ENCODE results near the gene IL1RL2.

IL1RL2 gene

GRCh38 chr2:102179788-102180686 is 6.8 kb upstream of the IL1RL2 start:
- H3K36me3 ChIP-seq (ENCODE audit: control insufficient read depth in 1 of 2, insufficient read depth in 2 of 2, low read length in 2 of 2) = peaks cover 0 to 4% of the 10 kb centered on the region in 2 donors
- H3K9me3 ChIP-seq (ENCODE audit: control insufficient read depth in 1 of 2, low read length in 2 of 2) = no peaks in the 10 kb centered on the region
- H3K27ac ChIP-seq (ENCODE audit: low read depth, low read length) = no peak overlapping the region

GRCh38 chr2:102180687-102180999 is 6.2 kb upstream of the IL1RL2 start:
- Histone ChIP-seq H3K9me3 (ENCODE audit: control insufficient read depth in 1 of 2, low read length in 2 of 2) (no peaks in the 10 kb centered on the region), H3K27me3 (ENCODE audit: control insufficient read depth in 1 of 2, insufficient read depth in 2 of 2, low read length in 2 of 2) (peaks cover 0 to 4% of the 10 kb centered on the region in 2 donors), H3K4me3 (ENCODE audit: low read depth in 1 of 2, low read length in 2 of 2) (no peak overlapping the region), H3K36me3 (ENCODE audit: control insufficient read depth in 1 of 2, insufficient read depth in 2 of 2, low read length in 2 of 2) (peaks cover 0 to 4% of the 10 kb centered on the region in 2 donors), H3K4me1 (ENCODE audit: control insufficient read depth in 1 of 2, insufficient read depth in 2 of 2, low read length in 2 of 2) (no peaks in the 10 kb centered on the region), H3K9ac (ENCODE audit: low read depth in 1 of 2, low read length in 2 of 2) (no peak overlapping the region), H3K27ac (ENCODE audit: low read depth, low read length) (no peak overlapping the region)

More at GRCh38 chr2:102179788-102180686, 6.8 kb upstream of the IL1RL2 start:
- no peaks in the 10 kb centered on the region for H3K4me1 ChIP-seq (ENCODE audit: control insufficient read depth in 1 of 2, insufficient read depth in 2 of 2, low read length in 2 of 2)
- H3K9ac ChIP-seq (ENCODE audit: low read depth in 1 of 2, low read length in 2 of 2) = no peak overlapping the region
- no peak overlapping the region for H3K4me3 ChIP-seq (ENCODE audit: low read depth in 1 of 2, low read length in 2 of 2)
- H3K27me3 ChIP-seq (ENCODE audit: control insufficient read depth in 1 of 2, insufficient read depth in 2 of 2, low read length in 2 of 2) = peaks cover 0 to 4% of the 10 kb centered on the region in 2 donors

- no peak overlapping the region for H3K4me3 ChIP-seq (ENCODE audit: low read depth in 1 of 2, low read length in 2 of 2)
- no peak overlapping the region for H3K27ac ChIP-seq (ENCODE audit: low read depth, low read length)
- no peaks in the 10 kb centered on the region for H3K4me1 ChIP-seq (ENCODE audit: control insufficient read depth in 1 of 2, insufficient read depth in 2 of 2, low read length in 2 of 2)
- peaks cover 0 to 4% of the 10 kb centered on the region in 2 donors for H3K27me3 ChIP-seq (ENCODE audit: control insufficient read depth in 1 of 2, insufficient read depth in 2 of 2, low read length in 2 of 2)
- peaks cover 0 to 4% of the 10 kb centered on the region in 2 donors for H3K36me3 ChIP-seq (ENCODE audit: control insufficient read depth in 1 of 2, insufficient read depth in 2 of 2, low read length in 2 of 2)
- no peak overlapping the region for H3K9ac ChIP-seq (ENCODE audit: low read depth in 1 of 2, low read length in 2 of 2)
- H3K9me3 ChIP-seq (ENCODE audit: control insufficient read depth in 1 of 2, low read length in 2 of 2) = no peaks in the 10 kb centered on the region
These were observed 5.4 kb upstream of the IL1RL2 start for GRCh38 chr2:102181376-102181775.

DNA sequence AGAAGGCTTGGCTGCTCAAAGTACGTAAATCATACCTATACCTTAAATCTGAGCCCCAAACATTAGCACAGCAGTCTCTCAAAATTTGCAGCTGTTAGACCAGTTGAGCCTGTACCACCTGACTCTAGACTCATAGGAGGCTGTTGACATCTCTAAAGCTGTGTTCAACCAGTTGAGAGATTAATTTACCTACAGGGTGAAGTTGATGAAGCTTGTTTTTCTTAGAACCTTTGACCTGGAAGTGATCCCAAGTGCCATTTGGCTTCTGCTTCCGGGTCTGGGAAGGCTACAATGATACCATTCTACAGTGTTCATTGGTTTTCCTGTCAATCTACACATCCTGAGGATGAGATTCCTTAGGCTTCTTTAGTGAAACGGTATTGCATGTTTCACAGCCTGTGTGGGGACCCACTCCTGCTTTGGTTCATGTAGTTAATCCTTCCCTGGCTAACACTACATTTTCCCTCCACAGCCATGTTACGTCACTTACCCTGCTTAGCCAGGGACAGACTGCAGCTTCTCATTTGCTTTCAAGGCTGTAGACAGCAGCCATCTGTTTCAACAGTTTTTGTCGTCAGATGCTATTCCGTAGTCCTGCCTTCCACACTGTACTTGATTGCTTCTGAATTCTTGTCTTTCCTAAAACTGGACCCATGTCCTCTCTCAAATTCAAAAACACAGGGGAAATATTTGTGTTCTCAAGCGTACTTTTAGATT is 4.7 kb upstream of the IL1RL2 start:
- Histone ChIP-seq H3K36me3 (ENCODE audit: control insufficient read depth in 1 of 2, insufficient read depth in 2 of 2, low read length in 2 of 2) (no peaks in the 10 kb centered on the region), H3K9ac (ENCODE audit: low read depth in 1 of 2, low read length in 2 of 2) (no peak overlapping the region), H3K4me3 (ENCODE audit: low read depth in 1 of 2, low read length in 2 of 2) (no peak overlapping the region), H3K27me3 (ENCODE audit: control insufficient read depth in 1 of 2, insufficient read depth in 2 of 2, low read length in 2 of 2) (peaks cover 4% of the 10 kb centered on the region in 2 donors), H3K9me3 (ENCODE audit: control insufficient read depth in 1 of 2, low read length in 2 of 2) (no peaks in the 10 kb centered on the region), H3K27ac (ENCODE audit: low read depth, low read length) (no peak overlapping the region), H3K4me1 (ENCODE audit: control insufficient read depth in 1 of 2, insufficient read depth in 2 of 2, low read length in 2 of 2) (no peaks in the 10 kb centered on the region)

DNA sequence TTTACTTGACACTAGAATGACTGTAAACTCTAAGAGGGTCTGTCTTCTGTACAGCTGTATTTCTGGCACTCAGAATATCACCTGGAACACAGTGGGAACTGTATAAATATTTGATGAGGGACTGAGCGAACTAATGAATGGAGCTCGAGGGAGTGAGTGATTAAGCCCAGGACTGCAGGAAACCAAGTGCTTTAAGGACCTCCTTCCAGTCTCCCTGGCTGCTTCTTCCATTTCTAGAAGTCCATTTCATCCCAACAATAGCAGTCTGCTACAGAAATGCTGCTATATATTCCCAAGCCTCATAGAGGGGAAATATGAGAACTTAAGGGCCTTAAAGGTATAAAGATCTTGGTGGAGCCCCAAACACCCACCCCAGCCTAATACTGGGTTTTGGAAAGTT is 2.8 kb upstream of the IL1RL2 start:
- peaks cover 0 to 5% of the 10 kb centered on the region in 2 donors for H3K4me1 ChIP-seq (ENCODE audit: control insufficient read depth in 1 of 2, insufficient read depth in 2 of 2, low read length in 2 of 2)
- H3K27ac ChIP-seq (ENCODE audit: low read depth, low read length) = no peak overlapping the region
- H3K27me3 ChIP-seq (ENCODE audit: control insufficient read depth in 1 of 2, insufficient read depth in 2 of 2, low read length in 2 of 2) = peaks cover 6 to 9% of the 10 kb centered on the region in 2 donors
- H3K9ac ChIP-seq (ENCODE audit: low read depth in 1 of 2, low read length in 2 of 2) = no peak overlapping the region
- H3K36me3 ChIP-seq (ENCODE audit: control insufficient read depth in 1 of 2, insufficient read depth in 2 of 2, low read length in 2 of 2) = no peaks in the 10 kb centered on the region
- no peak overlapping the region for H3K4me3 ChIP-seq (ENCODE audit: low read depth in 1 of 2, low read length in 2 of 2)
- no peaks in the 10 kb centered on the region for H3K9me3 ChIP-seq (ENCODE audit: control insufficient read depth in 1 of 2, low read length in 2 of 2)

GRCh38 chr2:102184568-102184967 is 2.3 kb upstream of the IL1RL2 start:
- Histone ChIP-seq H3K36me3 (ENCODE audit: control insufficient read depth in 1 of 2, insufficient read depth in 2 of 2, low read length in 2 of 2) (no peaks in the 10 kb centered on the region), H3K9me3 (ENCODE audit: control insufficient read depth in 1 of 2, low read length in 2 of 2) (no peaks in the 10 kb centered on the region), H3K9ac (ENCODE audit: low read depth in 1 of 2, low read length in 2 of 2) (no peak overlapping the region), H3K4me3 (ENCODE audit: low read depth in 1 of 2, low read length in 2 of 2) (no peak overlapping the region), H3K4me1 (ENCODE audit: control insufficient read depth in 1 of 2, insufficient read depth in 2 of 2, low read length in 2 of 2) (peaks cover 0 to 5% of the 10 kb centered on the region in 2 donors), H3K27me3 (ENCODE audit: control insufficient read depth in 1 of 2, insufficient read depth in 2 of 2, low read length in 2 of 2) (peaks cover 8 to 9% of the 10 kb centered on the region in 2 donors), H3K27ac (ENCODE audit: low read depth, low read length) (no peak overlapping the region)

- no peak overlapping the region for H3K27ac ChIP-seq (ENCODE audit: low read depth, low read length)
- peaks cover 0 to 5% of the 10 kb centered on the region in 2 donors for H3K4me1 ChIP-seq (ENCODE audit: control insufficient read depth in 1 of 2, insufficient read depth in 2 of 2, low read length in 2 of 2)
- no peaks in the 10 kb centered on the region for H3K9me3 ChIP-seq (ENCODE audit: control insufficient read depth in 1 of 2, low read length in 2 of 2)
- H3K9ac ChIP-seq (ENCODE audit: low read depth in 1 of 2, low read length in 2 of 2) = no peak overlapping the region
- no peak overlapping the region for H3K4me3 ChIP-seq (ENCODE audit: low read depth in 1 of 2, low read length in 2 of 2)
- H3K36me3 ChIP-seq (ENCODE audit: control insufficient read depth in 1 of 2, insufficient read depth in 2 of 2, low read length in 2 of 2) = no peaks in the 10 kb centered on the region
- H3K27me3 ChIP-seq (ENCODE audit: control insufficient read depth in 1 of 2, insufficient read depth in 2 of 2, low read length in 2 of 2) = peaks cover 8 to 9% of the 10 kb centered on the region in 2 donors
These were observed 1.5 kb upstream of the IL1RL2 start for GRCh38 chr2:102185347-102185746.

GRCh38 chr2:102187496-102188150 is 800 bp downstream of the IL1RL2 start:
- H3K27ac ChIP-seq (ENCODE audit: low read depth, low read length) = peak overlapping the region; percentile 39
- no peaks in the 10 kb centered on the region for H3K36me3 ChIP-seq (ENCODE audit: control insufficient read depth in 1 of 2, insufficient read depth in 2 of 2, low read length in 2 of 2)
- H3K4me1 ChIP-seq (ENCODE audit: control insufficient read depth in 1 of 2, insufficient read depth in 2 of 2, low read length in 2 of 2) = peaks cover 0 to 5% of the 10 kb centered on the region in 2 donors
- H3K27me3 ChIP-seq (ENCODE audit: control insufficient read depth in 1 of 2, insufficient read depth in 2 of 2, low read length in 2 of 2) = peaks cover 4 to 9% of the 10 kb centered on the region in 2 donors
- H3K4me3 ChIP-seq (ENCODE audit: low read depth in 1 of 2, low read length in 2 of 2) = peak overlapping the region; percentile 57 to 65
- peak overlapping the region; percentile 25 to 30 for H3K9ac ChIP-seq (ENCODE audit: low read depth in 1 of 2, low read length in 2 of 2)
- no peaks in the 10 kb centered on the region for H3K9me3 ChIP-seq (ENCODE audit: control insufficient read depth in 1 of 2, low read length in 2 of 2)

DNA sequence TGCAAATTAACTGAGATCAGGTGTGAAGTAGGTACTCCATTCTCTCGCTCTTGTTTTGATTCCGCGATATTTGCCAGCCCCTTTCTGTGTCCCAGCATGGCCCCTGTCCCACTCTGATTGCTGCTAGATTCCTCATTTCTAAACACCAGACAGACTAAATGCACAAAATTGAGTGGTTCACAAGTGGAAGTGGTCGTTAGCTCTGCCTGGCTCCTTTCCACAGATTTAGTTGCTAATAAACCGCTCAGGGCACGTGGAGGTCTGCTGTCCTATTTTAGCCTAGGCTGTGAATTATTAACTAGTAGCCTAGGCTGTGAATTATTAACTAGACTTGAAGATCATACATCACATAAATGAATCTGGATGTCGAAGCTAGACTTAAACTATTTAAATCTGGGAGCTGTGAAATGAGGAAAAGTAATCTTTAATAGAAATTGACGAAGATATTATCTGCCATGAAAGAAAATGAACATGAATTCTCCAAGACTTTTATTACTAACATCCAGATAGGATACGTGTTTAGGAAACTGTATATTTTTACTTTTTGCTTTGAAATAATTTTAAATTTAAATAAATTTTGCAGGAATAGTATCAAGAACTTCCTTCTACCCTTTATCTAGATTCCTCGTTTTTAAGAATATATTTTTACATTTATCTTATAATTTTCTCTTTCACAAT is 3.7 kb downstream of the IL1RL2 start:
- no peak overlapping the region for H3K27ac ChIP-seq (ENCODE audit: low read depth, low read length)
- H3K36me3 ChIP-seq (ENCODE audit: control insufficient read depth in 1 of 2, insufficient read depth in 2 of 2, low read length in 2 of 2) = no peaks in the 10 kb centered on the region
- H3K4me3 ChIP-seq (ENCODE audit: low read depth in 1 of 2, low read length in 2 of 2) = no peak overlapping the region
- H3K9ac ChIP-seq (ENCODE audit: low read depth in 1 of 2, low read length in 2 of 2) = no peak overlapping the region
- H3K9me3 ChIP-seq (ENCODE audit: control insufficient read depth in 1 of 2, low read length in 2 of 2) = no peaks in the 10 kb centered on the region
- peaks cover 4 to 9% of the 10 kb centered on the region in 2 donors for H3K27me3 ChIP-seq (ENCODE audit: control insufficient read depth in 1 of 2, insufficient read depth in 2 of 2, low read length in 2 of 2)
- H3K4me1 ChIP-seq (ENCODE audit: control insufficient read depth in 1 of 2, insufficient read depth in 2 of 2, low read length in 2 of 2) = peaks cover 0 to 5% of the 10 kb centered on the region in 2 donors
